Transverse colon (tissue), 4 donors: ENCODE measurements around the gene TMEM50B. TPM values are rescaled to one million over a fixed set of nuclear protein-coding genes. Genes with fewer than 3 reads are reported as not detected.

ENCODE experiments used
- DNase-seq: peaks from one replicate; pipeline ENCODE4 v3.0.0-alpha.2; 2019
- H3K27ac ChIP-seq, 4 donors: fragments of 200-600 bp; sonication (generic); 2 replicates each; pipeline ENCODE4 v1.5.1; 2016 to 2018; ENCODE audit warnings: inconsistent platforms in 4 of 4
- H3K27me3 ChIP-seq: fragments of 200-600 bp; sonication (generic); 2 replicates; pipeline ENCODE4 v1.5.1; 2017; ENCODE audit warnings: inconsistent platforms
- H3K36me3 ChIP-seq, 4 donors: fragments of 200-600 bp; sonication (generic); 2 replicates each; pipeline ENCODE4 v1.5.1; 2017 to 2019; ENCODE audit warnings: inconsistent platforms in 4 of 4
- H3K4me1 ChIP-seq, 4 donors: fragments of 200-600 bp; sonication (generic); 2 replicates each; pipeline ENCODE4 v1.5.1; 2017 to 2020; ENCODE audit warnings: inconsistent platforms in 4 of 4
- H3K4me3 ChIP-seq, 4 donors: fragments of 200-600 bp; sonication (generic); 1 replicate in 1 of 4; 2 replicates in 3 of 4; pipeline versions ENCODE4 v1.5.1 to v1.6.1; 2017 to 2019; ENCODE audit warnings: inconsistent platforms in 4 of 4
- H3K9me3 ChIP-seq, 2 donors: fragments of 200-600 bp; sonication (generic); 2 replicates each; pipeline ENCODE4 v1.5.1; 2017 to 2019; ENCODE audit warnings: inconsistent platforms in 2 of 2
- EP300 ChIP-seq: sonication (generic); formaldehyde crosslinking; IDR thresholded peaks from one replicate; pipeline ENCODE4 v1.6.1; 2017; ENCODE audit warnings: antibody characterized with exemption, low read depth
- POLR2A ChIP-seq: fragments of 450-650 bp; IDR thresholded peaks from one replicate; pipeline ENCODE4 v1.6.1; 2016; ENCODE audit warnings: antibody characterized with exemption, mild to moderate bottlenecking, moderate library complexity
- POLR2AphosphoS5 ChIP-seq, 3 donors: sonication (generic); formaldehyde crosslinking; IDR thresholded peaks; one replicate each; pipeline ENCODE4 v1.6.1; 2016; ENCODE audit warnings: antibody characterized with exemption in 3 of 3
- WGBS, 2 donors: methylation state at CpG; one replicate each; pipeline ENCODE4 v1.1.5; 2018; ENCODE audit warnings: low coverage in 1 of 2; 5-methylcytosine and 5-hydroxymethylcytosine counted together
- in situ Hi-C, 4 donors: fragments of 200-750 bp; cut with MboI; loops; one replicate each; pipeline versions ENCODE4 v1.15.0 to v1.15.1; 2017; ENCODE audit warnings: low sequenced_read_pairs in 3 of 4, low pct_ligation_motif_present in 1 of 4, low pct_unique_long_range_greater_than_20kb in 1 of 4
- intact Hi-C: fragments of 100-400 bp; cut with DNase I; formaldehyde crosslinking; loops from one replicate; pipeline ENCODE4 v1.15.1; 2023; ENCODE audit warnings: low total_unique reads
- total RNA-seq, 4 donors: library from RNA; depleted of rRNA; stranded (reverse); fragments of >200 nt; gene quantifications; one replicate each; pipeline ENCODE4 v1.1.0, GENCODE V29; 2016
- TF ChIP-seq, protein P1 (sequence below), 5 experiments: fragments of 200-600 bp in 3 of 5; fragments of 450-650 bp in 2 of 5; sonication (generic) in 3 of 5; IDR thresholded peaks; 1 replicate in 2 of 5; 2 replicates in 3 of 5; pipeline ENCODE4 v1.5.1; 2016 to 2017; ENCODE audit warnings: antibody characterized with exemption in 5 of 5, inconsistent platforms in 3 of 5, mild to moderate bottlenecking in 2 of 5, moderate library complexity in 1 of 5

Gene TMEM50B
- total RNA-seq, 4 donors from 2014 or later: 70.3 to 181 (median 105) TPM

DNA sequence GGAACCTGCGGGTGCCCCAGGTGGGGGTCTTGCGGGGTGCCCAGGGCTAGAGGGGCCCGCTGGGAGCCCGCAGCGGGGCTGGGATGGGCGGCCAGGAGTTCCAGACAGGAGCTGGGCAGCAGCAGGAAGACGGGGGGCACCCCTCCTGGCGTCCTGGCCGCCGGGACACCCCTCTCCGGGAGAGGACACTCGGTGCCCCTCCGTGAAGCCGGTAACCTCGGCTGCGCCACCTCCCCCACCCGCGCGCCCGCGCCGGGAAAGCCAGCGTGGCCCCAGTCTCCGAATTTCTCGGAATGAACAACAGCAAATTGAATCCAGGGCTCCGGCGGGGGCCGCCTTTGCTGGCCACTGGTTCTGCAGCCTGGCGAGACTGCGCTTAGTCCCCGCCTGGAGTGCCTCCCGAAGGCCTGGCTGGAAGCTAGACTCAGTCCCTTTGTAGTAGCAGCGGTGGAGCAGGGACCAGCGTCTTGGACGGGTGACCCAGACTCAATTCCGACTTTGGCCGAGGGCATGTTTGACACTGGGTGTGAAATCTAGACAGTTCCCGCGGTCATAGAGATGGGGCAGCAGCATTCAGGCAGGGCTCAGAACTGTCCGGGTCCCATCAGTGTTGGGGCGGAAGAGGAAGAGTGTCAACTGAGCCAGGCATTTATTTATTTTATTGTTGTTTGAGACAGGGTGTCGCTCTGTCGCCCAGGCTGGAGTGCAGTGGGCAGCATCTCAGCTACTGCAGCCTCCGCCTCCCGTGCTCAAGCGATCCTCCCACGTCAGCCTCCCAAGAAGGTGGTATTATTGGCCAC, 75.8 kb downstream of the TMEM50B start:
- in situ Hi-C loops: no loop called here
- H3K4me3 ChIP-seq: peak overlapping the region; percentile 70 to 88 (median 78)
- peaks cover 14 to 44% (median 24%) of the 10 kb centered on the region in 4 donors for H3K4me1 ChIP-seq
- DNase-seq: peak; percentile 66
- no peaks in the 10 kb centered on the region for H3K36me3 ChIP-seq
- WGBS, 2 donors: 0 to 4% methylated on average over 4 to 39 of the region's 47 CpGs
- intact Hi-C loops: no loop called here
- TF ChIP-seq POLR2A: peak; percentile 84
- no peak for TF ChIP-seq EP300
- TF ChIP-seq POLR2AphosphoS5 (IDR thresholded peaks at IDR 0.05): peak in 2 of 3 donors; percentile 22 to 66
- TF ChIP-seq, protein P1, sequence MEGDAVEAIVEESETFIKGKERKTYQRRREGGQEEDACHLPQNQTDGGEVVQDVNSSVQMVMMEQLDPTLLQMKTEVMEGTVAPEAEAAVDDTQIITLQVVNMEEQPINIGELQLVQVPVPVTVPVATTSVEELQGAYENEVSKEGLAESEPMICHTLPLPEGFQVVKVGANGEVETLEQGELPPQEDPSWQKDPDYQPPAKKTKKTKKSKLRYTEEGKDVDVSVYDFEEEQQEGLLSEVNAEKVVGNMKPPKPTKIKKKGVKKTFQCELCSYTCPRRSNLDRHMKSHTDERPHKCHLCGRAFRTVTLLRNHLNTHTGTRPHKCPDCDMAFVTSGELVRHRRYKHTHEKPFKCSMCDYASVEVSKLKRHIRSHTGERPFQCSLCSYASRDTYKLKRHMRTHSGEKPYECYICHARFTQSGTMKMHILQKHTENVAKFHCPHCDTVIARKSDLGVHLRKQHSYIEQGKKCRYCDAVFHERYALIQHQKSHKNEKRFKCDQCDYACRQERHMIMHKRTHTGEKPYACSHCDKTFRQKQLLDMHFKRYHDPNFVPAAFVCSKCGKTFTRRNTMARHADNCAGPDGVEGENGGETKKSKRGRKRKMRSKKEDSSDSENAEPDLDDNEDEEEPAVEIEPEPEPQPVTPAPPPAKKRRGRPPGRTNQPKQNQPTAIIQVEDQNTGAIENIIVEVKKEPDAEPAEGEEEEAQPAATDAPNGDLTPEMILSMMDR (IDR thresholded peaks at IDR 0.05): peak in 2 of 5 experiments; percentile 16 to 18
- H3K9me3 ChIP-seq: no peaks in the 10 kb centered on the region
- peak overlapping the region; percentile 94 to 99 (median 96) for H3K27ac ChIP-seq
- H3K27me3 ChIP-seq: no peaks in the 10 kb centered on the region

DNA sequence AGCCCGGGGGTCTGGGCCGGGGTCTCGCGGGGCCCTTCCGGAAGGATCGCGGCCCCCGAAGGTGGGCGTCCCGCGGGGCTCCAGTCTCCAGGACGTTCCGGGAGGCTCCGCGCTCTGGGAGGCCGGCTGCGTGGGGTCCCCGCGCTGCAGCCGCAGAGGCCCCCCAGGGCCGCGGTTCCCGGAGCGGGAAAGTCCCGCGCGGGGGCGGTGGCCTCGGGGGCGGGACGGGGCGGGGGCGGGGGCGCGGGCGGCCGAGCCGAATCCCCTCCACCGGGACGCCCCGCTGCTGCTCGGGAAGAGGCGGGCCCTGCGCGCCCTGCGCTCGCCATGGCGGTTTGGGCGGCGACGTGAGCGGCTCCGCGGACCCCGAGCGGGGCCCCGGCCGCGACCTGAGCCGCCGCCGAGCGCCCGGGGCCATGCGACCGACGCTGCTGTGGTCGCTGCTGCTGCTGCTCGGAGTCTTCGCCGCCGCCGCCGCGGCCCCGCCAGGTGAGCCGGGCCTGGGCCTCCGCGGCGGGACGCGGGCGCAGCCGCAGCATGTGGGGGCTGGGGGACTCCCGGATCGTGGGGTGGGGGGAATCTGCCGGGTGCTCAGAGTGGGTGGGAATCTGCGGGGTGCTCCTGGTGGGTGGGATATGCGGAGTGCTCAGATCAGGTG, 76.5 kb downstream of the TMEM50B start, which contains the start of gene IFNGR2:
TSS of gene IFNGR2 (plus strand) at position 286 of the 658 bp plus-strand sequence. CDS start at position 417, 131 bp downstream.
- DNase-seq: peak; percentile 50
- Histone ChIP-seq H3K4me3 (peak within 1 kb of the TSS; percentile 70 to 88 (median 78)), H3K4me1 (peaks cover 14 to 44% (median 24%) of the 10 kb centered on the region in 4 donors), H3K36me3 (no peaks in the 10 kb centered on the region), H3K27me3 (no peaks in the 10 kb centered on the region), H3K9me3 (no peaks in the 10 kb centered on the region), H3K27ac (peak within 1 kb of the TSS; percentile 94 to 99 (median 96))
- 2% methylated on average over 46 of the region's 89 CpGs; no CpG with 5 or more reads in 1 of the 2 donors for WGBS, 2 donors
- TF ChIP-seq EP300 (no peak), POLR2AphosphoS5 (IDR thresholded peaks at IDR 0.05) (peak in 1 of 3 donors; percentile 28), POLR2A (no peak)
- TF ChIP-seq, protein P1 (IDR thresholded peaks at IDR 0.05): no peak
- intact Hi-C loops: no loop called here
- in situ Hi-C loops: no loop called here

DNA sequence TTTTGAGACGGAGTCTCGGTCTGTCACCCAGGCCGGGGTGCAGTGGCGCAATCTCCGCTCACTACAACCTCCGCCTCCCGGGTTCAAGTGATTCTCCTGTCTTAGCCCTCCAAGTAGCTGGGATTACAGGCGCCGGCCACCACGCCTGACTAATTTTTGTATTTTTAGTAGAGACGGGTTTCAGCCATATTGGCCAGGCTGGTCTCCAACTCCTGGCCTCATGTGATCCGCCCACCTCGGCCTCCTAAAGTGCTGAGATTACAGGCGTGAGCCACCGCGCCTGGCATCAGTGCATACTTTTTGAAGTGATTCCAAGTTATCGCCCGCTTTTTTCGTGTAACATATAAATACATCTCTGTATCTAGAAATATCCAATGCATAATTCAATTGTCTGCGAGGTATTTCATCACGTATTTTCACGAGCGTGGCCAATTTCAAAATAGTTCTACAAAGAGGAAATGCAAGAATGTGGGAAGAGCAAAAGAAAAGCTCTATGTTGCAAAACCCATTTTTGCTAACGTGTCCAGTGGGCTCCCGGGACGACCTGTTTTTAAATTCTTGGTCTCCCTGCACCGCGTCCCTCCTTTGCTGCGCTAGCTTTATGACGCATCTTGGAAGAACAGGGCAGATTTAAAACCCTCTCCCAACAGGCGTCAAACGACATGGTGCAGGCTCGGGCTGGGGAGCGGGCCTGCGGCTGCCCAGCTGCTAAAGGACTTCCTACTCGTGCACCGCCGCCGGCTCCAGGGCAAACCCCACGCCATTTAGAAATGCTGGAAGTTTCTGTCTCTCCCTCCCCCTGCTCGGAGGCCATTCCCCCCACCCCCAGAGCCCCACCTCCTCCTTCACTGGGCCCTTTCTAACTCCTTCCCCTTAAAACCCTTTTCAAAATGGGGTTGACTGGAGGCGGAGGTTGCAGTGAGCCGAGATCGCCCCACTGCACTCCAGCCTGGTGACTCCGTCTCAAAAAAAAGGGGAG, 77.5 kb downstream of the TMEM50B start:
- TF ChIP-seq, protein P1 (IDR thresholded peaks at IDR 0.05): no peak
- TF ChIP-seq POLR2AphosphoS5 (IDR thresholded peaks at IDR 0.05) (peak in 2 of 3 donors; percentile 56 to 63), POLR2A (peak; percentile 52), EP300 (no peak)
- in situ Hi-C loops: no loop called here
- no peaks in the 10 kb centered on the region for H3K27me3 ChIP-seq
- intact Hi-C loops: no loop called here
- WGBS, 2 donors: 49 to 66% methylated on average over 14 to 45 of the region's 45 CpGs
- peaks cover 14 to 41% (median 24%) of the 10 kb centered on the region in 4 donors for H3K4me1 ChIP-seq
- H3K9me3 ChIP-seq: no peaks in the 10 kb centered on the region
- H3K4me3 ChIP-seq: peak overlapping the region; percentile 70 to 88 (median 78)
- H3K27ac ChIP-seq: peak overlapping the region; percentile 94 to 99 (median 96)
- peak; percentile 65 for DNase-seq
- no peaks in the 10 kb centered on the region for H3K36me3 ChIP-seq
